NCI-H446 treated with DMSO at 0.1 percent for 48 hours (cell line): ENCODE data around the gene OR4D2.

Experiments
- DNase-seq: peaks from one replicate; lab custom pipeline; 2025; lab: John Stamatoyannopoulos, UW

Gene OR4D2

GRCh38 chr17:58210922-58211321 lies 44.1 kb downstream of the OR4D2 start:
- DNase-seq = no peak

- no peak for DNase-seq
Measured at GRCh38 chr17:58215685-58216084, 48.9 kb downstream of the OR4D2 start.

GRCh38 chr17:58217766-58218165 lies 51.0 kb downstream of the OR4D2 start:
- DNase-seq = no peak

GRCh38 chr17:58219007-58219788 lies 52.4 kb downstream of the OR4D2 start, which contains the start of gene MKS1:
TSS of gene MKS1 (minus strand) at chr17:58219255. CDS start at chr17:58219230, 25 bp downstream.
- peak; percentile 80 for DNase-seq

- no peak for DNase-seq
Measured at GRCh38 chr17:58219789-58220183, 53.0 kb downstream of the OR4D2 start.
